Measurements from ENCODE around the gene GALNT2.

Gene GALNT2

GRCh38 chr1:230219174-230220067 is 152.4 kb downstream of the GALNT2 start:
- DNase-seq: no peak

- DNase-seq: no peak
Measured at GRCh38 chr1:230220478-230220877, 153.4 kb downstream of the GALNT2 start.

GRCh38 chr1:230220907-230221306 is 153.9 kb downstream of the GALNT2 start:
- DNase-seq: no peak

GRCh38 chr1:230222678-230223077 is 155.6 kb downstream of the GALNT2 start:
- no peak for DNase-seq

- no peak for DNase-seq
Measured at GRCh38 chr1:230224101-230224960, 157.3 kb downstream of the GALNT2 start.

GRCh38 chr1:230226007-230226800 is 159.2 kb downstream of the GALNT2 start:
- no peak for DNase-seq

GRCh38 chr1:230226814-230227213 is 159.8 kb downstream of the GALNT2 start:
- DNase-seq: no peak

GRCh38 chr1:230228236-230228897 is 161.3 kb downstream of the GALNT2 start:
- no peak for DNase-seq

- DNase-seq: no peak
Measured at GRCh38 chr1:230230273-230230672, 163.2 kb downstream of the GALNT2 start.

- no peak for DNase-seq
Measured at GRCh38 chr1:230230948-230231773, 164.1 kb downstream of the GALNT2 start.

GRCh38 chr1:230231774-230232145 is 164.7 kb downstream of the GALNT2 start:
- peak; percentile 56 for DNase-seq

- peak; percentile 54 for DNase-seq
Measured at GRCh38 chr1:230232371-230232771, 165.3 kb downstream of the GALNT2 start.

GRCh38 chr1:230233786-230234185 is 166.7 kb downstream of the GALNT2 start:
- no peak for DNase-seq

GRCh38 chr1:230235876-230236275 is 168.8 kb downstream of the GALNT2 start:
- no peak for DNase-seq

GRCh38 chr1:230236301-230237008 is 169.4 kb downstream of the GALNT2 start:
- no peak for DNase-seq

- no peak for DNase-seq
Measured at GRCh38 chr1:230237009-230237370, 170.0 kb downstream of the GALNT2 start.

- no peak for DNase-seq
Measured at GRCh38 chr1:230237805-230238204, 170.8 kb downstream of the GALNT2 start.

- DNase-seq: peak; percentile 20
Measured at GRCh38 chr1:230240446-230241086, 173.5 kb downstream of the GALNT2 start.

- DNase-seq: peak; percentile 16
Measured at GRCh38 chr1:230242326-230242725, 175.3 kb downstream of the GALNT2 start.

- no peak for DNase-seq
Measured at GRCh38 chr1:230243146-230243545, 176.1 kb downstream of the GALNT2 start.

All from inflammatory macrophage treated with lipopolysaccharide for 4 hours (primary cell).